Omental fat pad (tissue), 4 donors: ENCODE measurements around the gene STC2. TPM values are rescaled to one million over a fixed set of nuclear protein-coding genes. Genes with fewer than 3 reads are reported as not detected.
"Not testable (repeated sequence)": the region's sequence is repeated elsewhere in the genome, so short reads cannot be mapped to it uniquely, and the experiment has no call there.

ENCODE experiments used
- ATAC-seq: fragments of 150-250 bp; one replicate; pipeline ENCODE4 v1.9.1; 2016; ENCODE audit warnings: mild to moderate bottlenecking, moderate library complexity; ENCODE audit not compliant: low FRiP score
- DNase-seq: peaks from one replicate; pipeline ENCODE4 v3.0.0-alpha.2; 2019; ENCODE audit warnings: low spot score
- CTCF ChIP-seq, 3 donors: fragments of 450-650 bp; IDR thresholded peaks; one replicate each; pipeline ENCODE4 v1.5.1; 2016 to 2017; ENCODE audit warnings: antibody characterized with exemption in 3 of 3, mild to moderate bottlenecking in 3 of 3, moderate library complexity in 2 of 3
- total RNA-seq, 4 donors: library from RNA; depleted of rRNA; stranded (reverse); fragments of >200 nt; gene quantifications; one replicate each; pipeline ENCODE4 v1.1.0, GENCODE V29; 2016

STC2 gene, protein sequence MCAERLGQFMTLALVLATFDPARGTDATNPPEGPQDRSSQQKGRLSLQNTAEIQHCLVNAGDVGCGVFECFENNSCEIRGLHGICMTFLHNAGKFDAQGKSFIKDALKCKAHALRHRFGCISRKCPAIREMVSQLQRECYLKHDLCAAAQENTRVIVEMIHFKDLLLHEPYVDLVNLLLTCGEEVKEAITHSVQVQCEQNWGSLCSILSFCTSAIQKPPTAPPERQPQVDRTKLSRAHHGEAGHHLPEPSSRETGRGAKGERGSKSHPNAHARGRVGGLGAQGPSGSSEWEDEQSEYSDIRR
- 10 to 100 TPM; 15.8 to 45.9 (median 29.1) TPM for total RNA-seq

GRCh38 chr5:173327948-173328843 is at the start of gene STC2:
STC2 (minus strand) TSS chr5:173328414; CDS start chr5:173328193, 221 bp downstream.
- no peak for ATAC-seq
- DNase-seq: no peak
- TF ChIP-seq CTCF (IDR thresholded peaks at IDR 0.05): no peak

- DNase-seq (no peak), ATAC-seq (no peak)
- TF ChIP-seq CTCF (IDR thresholded peaks at IDR 0.05): no peak
Observed at GRCh38 chr5:173371400-173371799, 43.2 kb upstream of the STC2 start.

GRCh38 chr5:173363406-173363805 is 35.2 kb upstream of the STC2 start:
- not testable (repeated sequence) for ATAC-seq, DNase-seq

DNA sequence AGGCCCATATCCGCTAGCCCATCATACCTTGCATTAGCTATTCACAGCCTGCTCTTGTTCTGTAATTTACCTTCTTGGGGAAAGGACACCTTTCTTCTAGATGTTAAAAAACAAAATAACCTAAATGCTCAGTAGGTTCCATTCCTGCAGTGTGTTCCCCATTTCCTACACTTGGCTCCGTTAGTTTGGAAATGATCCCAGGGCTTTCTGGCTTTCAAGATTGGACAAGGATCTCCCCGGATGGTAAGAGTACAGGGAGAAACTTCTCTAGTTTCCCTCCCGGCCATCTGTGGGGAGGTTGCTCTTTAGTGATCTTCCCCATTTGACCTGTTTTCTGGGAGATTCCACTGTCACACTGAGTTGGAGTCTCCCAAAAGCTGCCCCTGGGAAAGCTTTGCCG is 27.3 kb upstream of the STC2 start:
- no peak for TF ChIP-seq CTCF (IDR thresholded peaks at IDR 0.05)
- ATAC-seq: no peak
- DNase-seq: no peak

DNA sequence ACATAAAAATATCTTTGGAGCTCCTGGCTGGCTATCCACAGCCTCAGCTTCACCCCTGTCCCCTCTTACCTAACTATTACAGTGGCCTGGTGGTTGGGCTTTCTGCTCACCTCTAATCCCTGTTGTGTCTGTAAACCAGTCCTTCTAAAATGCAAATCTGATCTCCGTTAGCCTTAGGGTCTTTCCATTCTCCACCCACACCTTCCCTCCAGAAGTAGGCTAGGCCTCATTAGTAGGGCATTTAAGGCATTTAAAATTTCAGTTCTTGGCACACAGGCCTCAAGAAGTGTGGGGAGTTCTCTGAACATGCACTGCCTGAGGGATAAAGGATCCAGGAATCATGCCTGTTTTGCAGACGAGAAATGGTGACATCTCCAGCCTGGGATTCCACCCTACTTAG is 26.4 kb upstream of the STC2 start:
- DNase-seq: no peak
- TF ChIP-seq CTCF (IDR thresholded peaks at IDR 0.05): no peak
- no peak for ATAC-seq

DNA sequence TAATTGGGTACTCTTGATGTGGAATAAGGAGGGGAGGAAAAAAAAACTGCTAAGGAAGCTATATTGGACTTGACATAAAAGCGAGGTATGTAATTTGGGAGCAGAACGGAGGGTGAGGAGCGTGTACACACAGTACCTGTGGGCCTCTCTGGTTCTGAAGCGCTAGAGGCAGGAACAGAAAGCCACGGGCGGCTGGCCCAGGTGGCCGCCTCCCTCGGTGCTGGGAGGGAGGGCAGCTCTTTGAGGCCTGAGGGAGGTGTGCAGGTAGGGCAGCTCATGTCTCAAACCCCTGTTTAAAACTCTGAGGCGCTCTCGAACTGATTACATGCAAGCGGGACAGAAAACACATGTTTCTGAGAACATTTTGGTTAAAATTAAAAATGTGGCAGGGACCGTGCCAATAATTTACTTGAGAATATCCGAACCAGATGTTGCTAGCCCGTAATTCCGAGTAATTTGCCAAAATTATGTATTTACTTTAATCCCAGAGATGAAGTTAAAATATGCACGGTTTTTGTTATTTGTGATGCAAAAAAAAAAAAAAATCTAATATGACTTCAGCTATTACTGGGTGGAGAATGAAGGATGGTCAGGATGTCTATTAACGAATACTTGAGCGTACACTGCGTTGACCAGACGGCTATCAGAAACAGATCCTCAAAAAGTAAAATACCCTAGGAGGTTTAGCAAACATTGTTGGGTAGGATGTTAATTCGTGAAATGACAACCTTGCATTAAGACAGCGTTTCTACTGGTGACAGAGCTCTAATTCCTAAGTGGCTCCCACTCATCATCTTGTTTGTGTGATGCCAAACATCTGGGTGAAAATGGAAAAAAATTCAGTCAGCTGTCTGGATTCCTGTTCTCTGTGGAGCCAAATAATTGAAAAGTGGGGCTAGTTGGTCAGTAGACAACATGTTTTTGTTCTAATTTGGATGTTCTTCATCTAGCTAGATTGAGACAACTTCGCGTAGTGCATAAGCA is 24.4 kb upstream of the STC2 start:
- ATAC-seq (no peak), DNase-seq (no peak)
- no peak for TF ChIP-seq CTCF (IDR thresholded peaks at IDR 0.05)
